ENCODE data around the gene GRK5.
A peak's percentile ranks its signal among the peaks of the same experiment; 100 is the strongest.

The GRK5 gene

DNA sequence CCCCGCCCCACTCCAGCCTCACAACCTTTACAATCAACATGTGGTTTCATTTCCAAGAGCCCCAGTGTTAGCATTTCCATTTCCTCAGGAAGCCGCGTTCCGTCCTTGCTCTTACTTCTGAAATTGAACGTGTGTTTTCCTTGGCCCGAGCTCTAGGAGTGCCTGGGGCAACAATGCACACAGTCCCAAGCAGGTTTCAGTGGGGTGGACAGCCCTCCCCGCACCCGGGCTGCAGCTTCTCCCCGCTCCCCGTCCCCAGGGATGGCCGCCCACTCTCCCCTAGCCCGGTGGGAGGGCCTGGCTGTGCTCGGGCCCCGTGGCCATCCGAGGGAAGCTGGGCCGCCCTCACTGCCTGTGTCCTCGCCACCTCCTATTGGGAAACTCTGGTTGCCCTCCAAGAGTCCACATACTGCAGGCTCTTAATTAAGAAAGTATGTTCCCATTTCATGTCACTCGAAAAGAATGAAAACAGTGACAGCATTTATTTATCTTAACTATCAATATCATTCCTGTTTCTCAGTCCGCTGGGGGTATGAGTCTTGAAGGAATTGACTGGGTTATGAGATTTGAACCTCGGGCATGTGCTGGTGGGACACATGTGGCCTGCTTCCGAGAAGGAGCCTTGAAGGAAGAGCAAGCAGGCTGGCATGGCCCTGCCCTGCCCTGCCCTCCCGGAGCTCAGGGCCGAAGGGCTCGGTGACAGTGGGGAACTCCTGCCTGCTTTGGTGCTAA, 163.8 kb downstream of the GRK5 start:
- FAIRE-seq = no peak
- TF ChIP-seq POU2F2 (IDR thresholded peaks at IDR 0.05; ENCODE audit: low read depth, low read length) (no peak), POLR2AphosphoS5 (IDR thresholded peaks at IDR 0.05; ENCODE audit: low read depth, low read length) (no peak), PAX5 (IDR thresholded peaks at IDR 0.05; ENCODE audit: insufficient read depth, low read length, severe bottlenecking) (no peak), POLR2A (IDR thresholded peaks at IDR 0.05; ENCODE audit: low read depth, low read length) (no peak), SPI1 (IDR thresholded peaks at IDR 0.05; ENCODE audit: low read depth, low read length) (no peak), TAF1 (IDR thresholded peaks at IDR 0.05; ENCODE audit: low read depth, low read length) (no peak)
- no peak for DNase-seq (ENCODE audit: insufficient read length, low spot score)

DNA sequence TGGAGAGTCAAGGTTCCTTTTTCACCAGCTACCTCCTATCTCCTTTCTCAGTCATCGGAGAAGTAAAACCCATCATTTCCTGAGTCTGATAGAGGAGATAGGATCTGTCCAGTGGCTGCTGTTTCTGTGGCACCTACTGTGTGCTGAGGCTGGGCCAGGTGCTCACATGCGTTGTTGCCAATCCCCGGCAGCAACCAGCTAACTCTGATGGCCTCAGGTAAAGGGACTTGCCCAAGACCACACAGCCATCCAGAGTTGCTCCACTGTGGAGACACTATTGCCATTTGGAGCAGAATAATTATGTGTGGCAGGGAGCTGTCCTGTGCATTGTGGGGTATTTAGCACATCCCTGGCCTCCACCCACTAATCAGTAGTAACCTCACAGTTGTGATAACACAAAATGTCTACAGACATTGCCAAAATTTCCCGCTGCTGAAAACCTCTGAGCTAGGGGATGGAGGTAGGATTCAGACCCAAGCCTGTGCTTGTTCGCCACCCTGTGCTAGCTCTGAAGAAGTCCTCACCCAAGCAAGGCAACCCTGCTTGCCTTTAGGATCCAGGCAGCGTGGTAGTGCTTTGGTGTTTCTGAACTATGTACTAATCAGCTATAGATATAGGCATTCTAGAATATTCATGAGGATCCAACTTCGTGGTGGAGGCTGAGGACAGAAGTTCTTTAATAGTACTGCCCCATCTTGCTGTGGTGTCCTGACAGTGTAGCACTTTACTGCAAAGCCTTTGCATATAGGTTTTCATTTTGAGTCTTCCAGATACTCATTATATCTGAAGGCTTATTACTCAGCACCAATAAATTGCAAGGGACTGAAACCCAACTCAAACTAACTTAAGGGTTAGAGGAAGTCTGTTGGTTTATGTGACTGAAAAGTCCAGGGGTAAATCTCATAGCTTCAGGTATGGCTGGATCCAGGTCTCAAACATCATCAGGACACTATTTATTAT, 164.6 kb downstream of the GRK5 start:
- FAIRE-seq (peak; percentile 83), DNase-seq (ENCODE audit: insufficient read length, low spot score) (no peak)
- peak; percentile 63; the same call in 1 of the 2 replicates for TF ChIP-seq POU2F2 (IDR thresholded peaks at IDR 0.05; ENCODE audit: low read depth, low read length)
- peak; percentile 40; the same call in 1 of the 2 replicates for TF ChIP-seq SPI1 (IDR thresholded peaks at IDR 0.05; ENCODE audit: low read depth, low read length)
- no peak for TF ChIP-seq POLR2A (IDR thresholded peaks at IDR 0.05; ENCODE audit: low read depth, low read length)

DNA sequence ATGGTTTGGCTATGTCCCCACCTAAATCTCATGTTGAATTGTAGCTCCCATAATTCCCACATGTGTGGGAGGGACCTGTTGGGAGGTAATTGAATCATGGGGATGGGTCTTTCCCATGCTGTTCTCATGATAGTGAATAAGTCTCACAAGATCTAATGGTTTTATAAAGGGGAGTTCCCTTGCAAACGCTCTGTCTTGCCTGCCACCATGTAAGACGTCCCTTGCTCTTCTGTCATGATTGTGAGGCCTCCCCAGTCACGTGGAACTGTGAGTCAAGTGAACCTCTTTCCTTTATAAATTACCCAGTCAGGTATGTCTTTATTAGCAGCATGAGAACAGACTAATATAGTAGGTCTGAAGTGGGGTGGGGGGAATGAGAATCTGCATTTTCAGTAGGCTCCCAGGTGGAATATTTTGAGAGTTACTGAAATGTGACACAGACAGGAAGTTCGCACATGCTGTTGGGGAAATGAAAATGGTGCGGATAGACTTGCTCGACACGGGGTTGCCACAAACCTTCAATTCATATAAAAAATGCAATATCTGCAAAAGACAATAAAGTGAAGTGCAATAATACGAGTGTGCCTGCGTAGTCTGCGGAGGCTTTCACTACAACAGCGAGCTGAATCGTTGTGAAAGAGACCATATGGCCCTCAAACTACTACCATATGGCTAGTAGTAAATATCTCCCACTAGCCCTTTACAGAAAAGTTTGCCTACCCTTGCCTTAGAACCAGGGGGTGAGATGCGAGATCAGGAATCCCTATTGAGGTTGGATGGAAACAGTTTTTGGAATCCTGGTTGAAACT, 166.1 kb downstream of the GRK5 start:
- no peak for DNase-seq (ENCODE audit: insufficient read length, low spot score)
- FAIRE-seq = peak; percentile 16
- TF ChIP-seq SPI1 (IDR thresholded peaks at IDR 0.05; ENCODE audit: low read depth, low read length) (no peak), PAX5 (IDR thresholded peaks at IDR 0.05; ENCODE audit: insufficient read depth, low read length, severe bottlenecking) (no peak), POLR2A (IDR thresholded peaks at IDR 0.05; ENCODE audit: low read depth, low read length) (no peak), POLR2AphosphoS5 (IDR thresholded peaks at IDR 0.05; ENCODE audit: low read depth, low read length) (no peak)

DNA sequence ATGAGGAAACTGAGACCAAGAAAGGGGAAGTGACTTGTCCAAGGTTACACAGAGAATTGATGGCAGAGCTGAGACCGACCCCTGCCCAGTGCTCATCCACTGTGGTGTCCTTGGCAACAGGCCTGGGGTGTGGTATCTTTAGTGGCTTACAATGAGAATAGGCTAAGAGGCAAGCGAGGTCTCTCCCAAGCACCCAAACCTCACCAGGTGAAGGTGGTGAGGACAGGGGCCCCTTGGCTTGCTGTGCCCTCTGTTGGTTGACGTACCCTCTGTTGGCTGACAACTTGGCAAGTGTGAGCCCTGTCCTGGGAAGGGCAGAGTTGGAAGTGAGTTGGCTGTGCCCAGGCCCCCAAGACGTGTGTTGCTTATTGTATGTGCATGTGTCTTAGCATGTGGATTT, 166.9 kb downstream of the GRK5 start:
- peak; percentile 66 for TF ChIP-seq SPI1 (IDR thresholded peaks at IDR 0.05; ENCODE audit: low read depth, low read length)
- no peak for TF ChIP-seq POU2F2 (IDR thresholded peaks at IDR 0.05; ENCODE audit: low read depth, low read length)
- FAIRE-seq (no peak), DNase-seq (ENCODE audit: insufficient read length, low spot score) (no peak)

DNA sequence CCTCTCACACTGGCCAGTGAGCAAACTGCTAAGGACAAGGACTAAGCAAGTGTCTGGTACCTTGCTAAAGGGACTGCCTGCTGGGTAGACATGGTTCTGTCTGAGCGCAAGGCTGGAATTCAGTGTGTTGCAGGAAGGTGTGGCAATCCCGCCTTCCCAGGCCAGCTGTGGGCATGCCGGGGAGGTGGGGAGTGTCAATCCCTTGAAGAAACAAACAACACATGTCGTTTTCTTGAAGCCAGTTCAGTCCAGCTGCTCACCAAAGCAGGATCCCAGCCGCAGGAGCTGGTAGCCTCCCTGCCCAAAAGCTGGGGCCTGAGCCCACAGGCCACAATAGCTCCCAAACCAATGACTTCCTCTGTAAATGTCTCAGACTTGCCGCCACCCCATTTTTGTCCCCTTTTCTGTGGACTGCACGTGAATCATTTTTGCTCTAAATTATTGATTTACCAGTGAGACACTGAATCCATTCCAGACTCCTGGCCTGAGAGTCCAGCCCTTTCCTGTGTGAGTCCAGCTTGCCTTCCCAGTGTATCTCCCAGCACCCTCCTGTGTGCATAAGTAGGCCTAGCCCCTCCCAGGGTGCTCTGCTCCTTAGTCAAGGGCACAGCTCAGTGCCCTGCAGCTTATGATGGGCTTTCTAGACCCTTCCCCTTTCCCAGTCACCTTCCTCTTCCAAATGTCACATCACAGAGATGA, 168.4 kb downstream of the GRK5 start:
- no peak for DNase-seq (ENCODE audit: insufficient read length, low spot score)
- FAIRE-seq = no peak
- no peak for TF ChIP-seq TAF1 (IDR thresholded peaks at IDR 0.05; ENCODE audit: low read depth, low read length)
- no peak for TF ChIP-seq POU2F2 (IDR thresholded peaks at IDR 0.05; ENCODE audit: low read depth, low read length)
- TF ChIP-seq PAX5 (IDR thresholded peaks at IDR 0.05; ENCODE audit: insufficient read depth, low read length, severe bottlenecking) = no peak
- TF ChIP-seq SPI1 (IDR thresholded peaks at IDR 0.05; ENCODE audit: low read depth, low read length) = no peak
- no peak for TF ChIP-seq POLR2AphosphoS5 (IDR thresholded peaks at IDR 0.05; ENCODE audit: low read depth, low read length)
- no peak for TF ChIP-seq POLR2A (IDR thresholded peaks at IDR 0.05; ENCODE audit: low read depth, low read length)

DNA sequence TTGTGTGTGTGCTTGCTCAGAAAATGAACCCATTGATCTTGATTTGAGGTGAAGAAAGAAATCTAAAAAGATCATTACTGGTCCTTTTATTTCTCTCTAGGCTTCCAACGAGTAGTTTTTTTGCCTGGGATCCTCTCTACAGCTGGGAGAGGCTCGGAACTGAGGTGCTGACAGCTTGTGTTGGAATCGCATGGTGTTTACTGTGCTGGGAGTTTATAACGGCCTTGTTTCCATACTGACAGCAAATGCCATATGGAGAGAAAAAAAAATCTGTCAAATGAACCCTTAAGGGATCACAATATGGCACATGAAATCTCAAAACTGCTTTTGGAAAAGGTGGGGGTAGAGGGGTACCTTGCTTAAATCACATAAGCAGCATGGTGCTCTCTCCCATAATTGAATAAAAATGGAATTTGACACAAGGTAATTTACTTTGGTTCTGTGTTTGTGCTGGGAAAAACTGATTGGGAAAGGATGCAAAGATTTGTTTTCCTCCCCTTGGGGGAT, 170.1 kb downstream of the GRK5 start:
- DNase-seq (ENCODE audit: insufficient read length, low spot score) = no peak
- no peak for TF ChIP-seq POLR2A (IDR thresholded peaks at IDR 0.05; ENCODE audit: low read depth, low read length)
- no peak for TF ChIP-seq TAF1 (IDR thresholded peaks at IDR 0.05; ENCODE audit: low read depth, low read length)
- no peak for FAIRE-seq

DNA sequence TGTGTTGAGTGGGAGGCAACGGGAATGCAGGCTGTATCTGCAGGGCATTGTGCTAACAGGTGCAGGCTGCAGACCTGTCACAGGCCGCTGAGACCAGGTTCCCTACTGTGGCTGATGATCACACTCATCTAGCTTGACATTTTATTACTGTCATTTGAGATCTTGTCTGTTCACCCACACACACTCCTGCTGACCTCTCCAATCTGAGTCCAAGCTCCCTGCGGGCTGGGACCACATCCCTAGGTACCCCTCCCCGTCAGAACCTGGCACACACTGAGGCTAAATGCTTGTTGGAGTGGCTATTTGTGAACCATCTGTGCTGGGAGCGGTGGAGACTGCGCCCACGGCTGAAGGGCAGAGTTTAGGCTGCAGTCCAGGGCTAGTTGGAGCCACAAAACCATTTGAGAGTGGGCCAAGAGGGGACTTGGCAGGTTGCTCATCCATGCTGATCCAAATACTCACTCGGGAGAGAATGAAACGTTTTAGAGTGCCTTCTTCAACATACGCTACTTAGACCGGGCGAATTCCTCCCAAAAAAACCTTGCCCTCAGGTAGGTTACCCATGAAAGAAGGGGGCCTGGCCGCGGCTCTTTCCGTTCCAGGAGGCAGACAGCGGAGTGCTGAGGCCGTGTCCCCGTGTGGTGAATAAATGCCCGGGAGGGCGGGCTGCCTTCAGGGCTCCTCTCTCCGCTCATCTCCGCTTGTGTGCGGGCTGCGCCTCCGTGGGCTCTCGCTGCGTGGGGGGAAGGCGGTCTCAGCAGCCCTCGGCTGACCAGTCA, 170.8 kb downstream of the GRK5 start:
- no peak for DNase-seq (ENCODE audit: insufficient read length, low spot score)
- FAIRE-seq = no peak
- TF ChIP-seq PAX5 (IDR thresholded peaks at IDR 0.05; ENCODE audit: insufficient read depth, low read length, severe bottlenecking) (no peak), TAF1 (IDR thresholded peaks at IDR 0.05; ENCODE audit: low read depth, low read length) (no peak), SPI1 (IDR thresholded peaks at IDR 0.05; ENCODE audit: low read depth, low read length) (no peak), POU2F2 (IDR thresholded peaks at IDR 0.05; ENCODE audit: low read depth, low read length) (no peak), POLR2AphosphoS5 (IDR thresholded peaks at IDR 0.05; ENCODE audit: low read depth, low read length) (no peak), POLR2A (IDR thresholded peaks at IDR 0.05; ENCODE audit: low read depth, low read length) (no peak)

DNA sequence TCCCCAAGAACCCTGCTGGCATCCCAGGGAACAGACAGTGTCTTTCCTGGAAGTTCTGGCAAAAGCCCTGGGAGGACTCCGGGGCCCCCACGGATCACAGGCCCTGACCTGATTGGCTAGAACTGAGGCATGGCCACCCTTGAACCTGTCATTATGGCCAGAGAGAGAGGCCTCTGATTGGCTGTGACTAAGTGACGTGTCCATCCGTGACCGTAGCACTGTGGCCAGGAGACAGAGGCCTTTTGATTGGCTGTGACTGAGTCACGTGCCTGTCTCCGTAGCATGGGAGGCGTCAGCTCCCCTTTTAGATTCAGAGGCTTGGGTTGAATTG, 171.3 kb downstream of the GRK5 start:
- FAIRE-seq = no peak
- DNase-seq (ENCODE audit: insufficient read length, low spot score) = no peak
- TF ChIP-seq SPI1 (IDR thresholded peaks at IDR 0.05; ENCODE audit: low read depth, low read length) (no peak), POLR2A (IDR thresholded peaks at IDR 0.05; ENCODE audit: low read depth, low read length) (no peak), PAX5 (IDR thresholded peaks at IDR 0.05; ENCODE audit: insufficient read depth, low read length, severe bottlenecking) (no peak), TAF1 (IDR thresholded peaks at IDR 0.05; ENCODE audit: low read depth, low read length) (no peak), POU2F2 (IDR thresholded peaks at IDR 0.05; ENCODE audit: low read depth, low read length) (no peak), POLR2AphosphoS5 (IDR thresholded peaks at IDR 0.05; ENCODE audit: low read depth, low read length) (no peak)
